Loucy (cell line): ENCODE results near the gene GFRA1.

ENCODE experiments used
- H2AFZ ChIP-seq: fragments of 200-600 bp; sonication (generic); 2 replicates; pipeline ENCODE4 v1.6.0; 2016; ENCODE audit warnings: antibody characterized with exemption, mild to moderate bottlenecking, low read length, moderate library complexity
- H3F3A ChIP-seq: fragments of 200-600 bp; 2 replicates; pipeline ENCODE4 v1.6.0; 2016; ENCODE audit warnings: antibody characterized with exemption, low read depth, mild to moderate bottlenecking
- H3K27me3 ChIP-seq: fragments of 200-600 bp; sonication (generic); 2 replicates; pipeline ENCODE4 v1.6.1; 2014; ENCODE audit warnings: low read length, mild to moderate bottlenecking; ENCODE audit not compliant: insufficient read depth, poor library complexity, severe bottlenecking
- H3K36me3 ChIP-seq: fragments of 200-600 bp; sonication (generic); 2 replicates; pipeline ENCODE4 v1.6.1; 2016; ENCODE audit warnings: low read length; ENCODE audit not compliant: insufficient read depth
- H3K4me1 ChIP-seq: fragments of 200-600 bp; sonication (generic); 2 replicates; pipeline ENCODE4 v1.5.1; 2014; ENCODE audit warnings: low read length, mild to moderate bottlenecking; ENCODE audit not compliant: insufficient read depth, poor library complexity, severe bottlenecking
- H3K4me2 ChIP-seq: fragments of 200-600 bp; sonication (generic); 2 replicates; pipeline ENCODE4 v1.6.0; 2014; ENCODE audit warnings: antibody characterized with exemption, low read length, low read depth, mild to moderate bottlenecking; ENCODE audit not compliant: poor library complexity, severe bottlenecking
- H3K4me3 ChIP-seq: fragments of 200-600 bp; sonication (generic); 2 replicates; pipeline ENCODE4 v1.5.1; 2014; ENCODE audit warnings: low read length, mild to moderate bottlenecking, mixed read lengths; ENCODE audit not compliant: poor library complexity, severe bottlenecking
- H3K79me2 ChIP-seq: fragments of 200-600 bp; sonication (generic); 2 replicates; pipeline ENCODE4 v1.6.1; 2014; ENCODE audit warnings: low read length; ENCODE audit not compliant: insufficient read depth
- H3K9ac ChIP-seq: fragments of 200-600 bp; sonication (generic); 2 replicates; pipeline ENCODE4 v1.6.0; 2014; ENCODE audit warnings: mild to moderate bottlenecking, low read depth, low read length, moderate library complexity; ENCODE audit not compliant: poor library complexity, severe bottlenecking
- H3K9me2 ChIP-seq: fragments of 200-600 bp; sonication (generic); replicated peaks from 2 replicates; pipeline ENCODE4 v1.6.1; 2016; ENCODE audit warnings: low read depth, low read length, mixed read lengths
- H3K9me3 ChIP-seq: fragments of 200-600 bp; sonication (generic); 2 replicates; pipeline ENCODE4 v1.6.1; 2014; ENCODE audit warnings: mild to moderate bottlenecking, antibody characterized with exemption, low read length, low read depth; ENCODE audit not compliant: insufficient read depth
- H4K20me1 ChIP-seq: fragments of 200-600 bp; sonication (generic); 2 replicates; pipeline ENCODE4 v1.6.0; 2014; ENCODE audit warnings: antibody characterized with exemption, low read length, mild to moderate bottlenecking; ENCODE audit not compliant: insufficient read depth, poor library complexity, severe bottlenecking
- CTCF ChIP-seq: fragments of 200-600 bp; sonication (generic); conservative IDR thresholded peaks from 2 replicates; pipeline ENCODE4 v1.5.1; 2014; ENCODE audit warnings: mild to moderate bottlenecking, antibody characterized with exemption, low read length
- EZH2phosphoT487 ChIP-seq: fragments of 200-600 bp; IDR thresholded peaks from 2 replicates; pipeline ENCODE4 v1.6.1; 2018; ENCODE audit warnings: antibody characterized with exemption, mild to moderate bottlenecking, moderate library complexity, borderline replicate concordance

The GFRA1 gene

GRCh38 chr10:116100984-116101383, 172.0 kb downstream of the GFRA1 start:
- Histone ChIP-seq H3K9me3 (no peaks in the 10 kb centered on the region), H3K9ac (no peak overlapping the region), H3K4me1 (peaks cover 6% of the 10 kb centered on the region), H3K9me2 (no peaks in the 10 kb centered on the region), H3K79me2 (no peaks in the 10 kb centered on the region), H4K20me1 (no peaks in the 10 kb centered on the region), H3K27me3 (no peaks in the 10 kb centered on the region), H2AFZ (no peak overlapping the region), H3K4me2 (no peak overlapping the region), H3K4me3 (no peak overlapping the region), H3F3A (no peaks in the 10 kb centered on the region), H3K36me3 (peaks cover 28% of the 10 kb centered on the region; the same call in 1 of the 2 replicates)
- TF ChIP-seq CTCF (no peak), EZH2phosphoT487 (no peak)

DNA sequence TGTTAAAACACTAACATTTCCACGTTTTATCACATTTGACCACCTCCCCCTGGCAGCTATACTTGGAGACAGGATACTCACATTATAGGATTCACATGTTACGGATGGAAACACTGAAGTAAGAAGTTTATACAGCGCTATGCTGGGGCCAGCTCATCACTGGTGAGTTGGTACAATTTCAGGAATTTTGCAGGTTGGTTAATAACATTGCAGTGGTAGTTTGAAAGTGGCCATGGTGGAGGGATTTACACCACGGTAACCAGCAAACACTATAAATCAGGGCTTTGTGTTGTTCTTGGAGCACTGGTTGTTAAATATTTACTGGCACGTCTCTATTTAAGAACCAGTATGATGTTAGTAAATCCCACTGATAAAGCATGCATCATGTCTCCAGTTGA, 174.0 kb downstream of the GFRA1 start:
- Histone ChIP-seq H3K4me1 (peaks cover 6% of the 10 kb centered on the region), H3K9ac (no peak overlapping the region), H3F3A (no peaks in the 10 kb centered on the region), H3K4me2 (no peak overlapping the region), H3K9me2 (no peaks in the 10 kb centered on the region), H3K9me3 (no peaks in the 10 kb centered on the region), H3K36me3 (peaks cover 38% of the 10 kb centered on the region; the same call in 1 of the 2 replicates), H2AFZ (no peak overlapping the region), H3K4me3 (no peak overlapping the region), H4K20me1 (no peaks in the 10 kb centered on the region), H3K79me2 (no peaks in the 10 kb centered on the region), H3K27me3 (no peaks in the 10 kb centered on the region)
- TF ChIP-seq EZH2phosphoT487, result no peak
- no peak for TF ChIP-seq CTCF

- H3K36me3 ChIP-seq, result peaks cover 42% of the 10 kb centered on the region; the same call in 1 of the 2 replicates
- H3K9ac ChIP-seq, result no peak overlapping the region
- H3K9me2 ChIP-seq, result no peaks in the 10 kb centered on the region
- no peak overlapping the region for H3K4me2 ChIP-seq
- no peaks in the 10 kb centered on the region for H3F3A ChIP-seq
- no peaks in the 10 kb centered on the region for H3K79me2 ChIP-seq
- H3K9me3 ChIP-seq, result no peaks in the 10 kb centered on the region
- no peak overlapping the region for H3K4me3 ChIP-seq
- H2AFZ ChIP-seq, result no peak overlapping the region
- H3K27me3 ChIP-seq, result no peaks in the 10 kb centered on the region
- TF ChIP-seq CTCF (no peak), EZH2phosphoT487 (no peak)
- H3K4me1 ChIP-seq, result peaks cover 6% of the 10 kb centered on the region
- H4K20me1 ChIP-seq, result no peaks in the 10 kb centered on the region
These were observed 174.5 kb downstream of the GFRA1 start for GRCh38 chr10:116098411-116099022.
